ENCODE results near the gene ALG8.
"Not testable (repeated sequence)": the region's sequence is repeated elsewhere in the genome, so short reads cannot be mapped to it uniquely, and the experiment has no call there.

ALG8 gene

DNA sequence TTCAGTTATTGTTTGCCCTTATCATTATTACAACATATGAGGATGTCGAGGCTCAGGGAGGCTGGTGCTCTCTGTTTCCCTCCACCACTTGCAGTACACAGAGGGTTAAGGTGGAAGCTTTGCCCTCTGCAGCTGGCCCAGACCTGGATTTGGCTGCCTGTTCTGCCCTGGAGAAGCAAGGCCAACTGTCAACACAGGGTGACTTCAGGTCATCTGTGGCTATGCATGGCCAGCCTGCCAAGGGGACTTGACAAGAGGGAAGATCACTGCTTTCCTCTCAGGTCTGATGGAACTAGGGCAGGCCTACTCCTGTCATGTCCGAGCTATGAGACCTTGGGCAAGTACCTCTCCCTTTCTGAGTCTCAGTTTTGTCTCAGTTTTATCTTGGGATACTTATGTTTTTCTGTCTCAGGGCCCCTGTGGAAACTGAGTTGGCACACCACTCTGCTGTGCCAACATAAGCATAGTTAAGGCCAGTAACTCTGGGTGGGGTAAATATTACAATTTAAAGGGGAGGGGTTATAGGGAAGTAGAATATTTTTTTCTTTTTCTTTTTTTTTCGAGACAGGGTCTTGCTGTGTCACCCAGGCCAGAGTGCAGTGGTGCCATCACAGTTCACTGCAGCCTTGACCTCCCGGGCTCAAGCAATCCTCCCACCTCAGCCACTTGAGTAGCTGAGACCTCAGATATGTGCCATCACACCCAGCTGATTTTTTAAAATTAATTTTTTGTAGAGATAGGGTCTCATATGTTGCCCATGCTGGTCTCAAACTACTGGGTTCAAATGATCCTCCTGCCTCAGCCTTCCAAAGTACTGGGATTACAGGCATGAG is 78.1 kb downstream of the ALG8 start:
- Mint-ChIP-seq H3K9me3 (no peaks in the 10 kb centered on the region), H3K4me3 (no peak overlapping the region), H3K36me3 (ENCODE audit: low read depth) (no peaks in the 10 kb centered on the region), H3K27ac (no peak overlapping the region), H3K4me1 (ENCODE audit: low read depth) (no peaks in the 10 kb centered on the region), H3K27me3 (no peaks in the 10 kb centered on the region)
- no peak for DNase-seq

DNA sequence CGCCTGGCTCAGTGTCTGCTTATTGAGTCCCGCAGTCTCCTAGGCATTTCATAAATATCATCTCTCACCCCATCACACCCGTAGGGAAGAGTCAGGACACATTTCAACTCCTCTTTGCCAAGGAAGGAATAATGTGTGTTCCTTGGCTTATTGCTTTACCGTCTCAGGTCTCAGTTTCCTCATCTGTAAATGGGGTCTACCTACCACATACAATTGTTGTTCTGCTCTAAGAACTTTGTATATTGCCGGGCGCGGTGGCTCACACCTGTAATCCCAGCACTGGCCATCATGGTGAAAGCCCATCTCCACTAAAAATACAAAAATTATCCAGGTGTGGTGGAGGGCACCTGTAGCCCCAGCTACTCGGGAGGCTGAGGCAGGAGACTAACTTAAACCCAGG is 78.9 kb downstream of the ALG8 start:
- no peak for DNase-seq
- no peaks in the 10 kb centered on the region for H3K4me1 Mint-ChIP-seq (ENCODE audit: low read depth)
- no peaks in the 10 kb centered on the region for H3K27me3 Mint-ChIP-seq
- H3K9me3 Mint-ChIP-seq, result no peaks in the 10 kb centered on the region
- H3K4me3 Mint-ChIP-seq, result no peak overlapping the region
- no peaks in the 10 kb centered on the region for H3K36me3 Mint-ChIP-seq (ENCODE audit: low read depth)
- H3K27ac Mint-ChIP-seq, result no peak overlapping the region

DNA sequence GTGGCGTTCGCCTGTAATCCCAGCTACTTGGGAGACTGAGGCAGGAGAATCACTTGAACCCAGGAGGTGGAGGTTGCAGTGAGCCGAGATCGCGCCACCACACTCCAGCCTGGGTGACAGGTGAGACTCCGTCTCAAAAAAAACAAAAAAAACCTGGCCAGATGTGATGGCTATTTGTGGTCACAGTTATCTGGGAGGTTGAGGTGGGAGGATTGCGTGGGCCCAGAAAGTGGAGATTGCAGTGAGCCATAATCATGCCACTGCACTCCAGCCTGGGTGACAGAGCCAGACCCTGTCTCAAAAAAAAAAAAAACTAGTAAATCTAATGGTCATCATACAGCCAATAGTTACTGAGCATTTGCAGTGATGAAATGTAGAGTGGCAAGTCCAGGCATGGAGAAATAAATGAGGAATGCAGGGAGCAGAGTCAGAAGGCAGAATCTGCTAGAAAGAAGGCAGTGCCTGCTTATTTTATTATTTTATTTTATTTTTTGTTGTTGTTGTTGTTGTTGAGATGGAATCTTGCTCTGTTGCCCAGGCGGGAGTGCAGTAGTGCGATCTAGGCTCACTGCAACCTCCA is 79.6 kb downstream of the ALG8 start:
- not testable (repeated sequence) for H3K27me3 Mint-ChIP-seq, H3K4me3 Mint-ChIP-seq, H3K27ac Mint-ChIP-seq

DNA sequence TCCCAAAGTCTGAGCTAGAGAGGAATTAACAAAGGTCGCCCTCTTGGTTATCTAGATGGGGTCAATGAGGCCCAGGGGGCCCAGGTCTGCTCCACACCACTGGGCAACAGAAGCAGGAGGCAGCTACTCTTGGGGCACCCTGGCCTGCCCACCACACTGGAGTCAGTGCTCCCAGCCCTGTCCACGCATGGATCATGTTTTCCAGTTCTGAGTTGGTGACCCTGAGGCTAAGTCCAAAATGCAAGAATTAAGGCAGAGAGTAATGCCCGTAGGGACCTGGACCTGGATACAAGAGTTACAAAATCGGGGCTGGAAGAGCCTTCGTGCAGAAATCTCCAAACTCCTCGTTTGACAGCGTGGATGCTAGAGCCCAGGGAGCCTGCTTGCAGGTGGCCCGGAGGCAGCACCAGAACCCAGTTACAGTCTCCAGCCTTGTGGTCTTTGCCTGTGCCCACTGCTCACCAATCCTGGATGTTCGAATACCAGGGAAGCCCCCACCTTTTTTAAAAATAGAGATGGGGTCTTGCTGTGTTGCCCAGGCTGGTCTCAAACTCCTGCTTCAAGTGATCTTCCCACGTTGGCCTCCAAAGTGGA is 81.9 kb downstream of the ALG8 start:
- Mint-ChIP-seq H3K4me3 (no peak overlapping the region), H3K36me3 (ENCODE audit: low read depth) (no peaks in the 10 kb centered on the region), H3K4me1 (ENCODE audit: low read depth) (no peaks in the 10 kb centered on the region), H3K9me3 (no peaks in the 10 kb centered on the region), H3K27ac (no peak overlapping the region), H3K27me3 (no peaks in the 10 kb centered on the region)
- DNase-seq, result no peak

More for the DNA sequence above, 79.6 kb downstream of the ALG8 start:
- not testable (repeated sequence) for H3K4me1 Mint-ChIP-seq (ENCODE audit: low read depth); H3K36me3 Mint-ChIP-seq (ENCODE audit: low read depth); H3K9me3 Mint-ChIP-seq; DNase-seq

DNA sequence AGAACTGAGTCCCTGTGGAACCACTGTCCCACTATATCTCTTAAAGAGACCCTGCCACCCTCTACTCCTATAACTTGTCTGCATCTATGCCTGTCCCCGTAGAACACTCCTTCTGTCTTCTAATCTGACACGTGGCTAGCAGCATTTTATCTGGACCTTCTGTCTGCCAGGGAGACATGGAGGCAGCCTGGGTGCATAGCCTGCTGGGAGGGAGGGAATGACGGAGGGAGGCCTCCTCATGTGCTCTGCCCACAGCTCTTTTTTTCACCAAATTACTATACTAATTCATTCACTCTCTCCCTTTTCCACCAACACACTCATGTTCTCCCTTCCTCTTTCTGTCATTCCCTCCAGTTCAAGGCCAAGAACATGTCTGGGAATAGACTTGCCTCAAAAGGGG is 83.3 kb downstream of the ALG8 start:
- no peak overlapping the region for H3K4me3 Mint-ChIP-seq
- no peaks in the 10 kb centered on the region for H3K36me3 Mint-ChIP-seq (ENCODE audit: low read depth)
- no peaks in the 10 kb centered on the region for H3K9me3 Mint-ChIP-seq
- DNase-seq, result no peak
- no peaks in the 10 kb centered on the region for H3K27me3 Mint-ChIP-seq
- H3K27ac Mint-ChIP-seq, result no peak overlapping the region
- no peaks in the 10 kb centered on the region for H3K4me1 Mint-ChIP-seq (ENCODE audit: low read depth)

DNA sequence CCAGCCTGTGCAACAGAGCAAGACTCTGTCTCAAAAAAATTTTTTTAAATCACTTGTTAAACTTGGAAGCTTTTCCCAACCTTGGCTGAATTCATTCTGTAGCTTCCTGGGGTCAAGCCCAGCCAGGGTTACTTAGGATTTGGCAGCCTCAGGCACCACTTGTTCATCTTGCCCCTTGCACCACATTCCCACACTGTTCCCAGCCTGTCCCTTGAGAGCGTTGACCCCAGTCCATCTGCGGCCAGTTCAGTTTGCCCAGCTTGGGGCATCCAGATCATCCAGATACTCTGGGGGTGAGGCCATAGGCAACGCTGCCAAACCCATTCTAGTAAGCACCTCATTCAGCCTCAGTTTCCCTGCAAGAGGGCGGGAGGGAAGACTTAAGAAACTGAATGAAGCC is 84.5 kb downstream of the ALG8 start:
- Mint-ChIP-seq H3K4me3 (no peak overlapping the region), H3K27me3 (no peaks in the 10 kb centered on the region), H3K36me3 (ENCODE audit: low read depth) (no peaks in the 10 kb centered on the region), H3K9me3 (no peaks in the 10 kb centered on the region), H3K27ac (no peak overlapping the region), H3K4me1 (ENCODE audit: low read depth) (no peaks in the 10 kb centered on the region)
- DNase-seq, result no peak

DNA sequence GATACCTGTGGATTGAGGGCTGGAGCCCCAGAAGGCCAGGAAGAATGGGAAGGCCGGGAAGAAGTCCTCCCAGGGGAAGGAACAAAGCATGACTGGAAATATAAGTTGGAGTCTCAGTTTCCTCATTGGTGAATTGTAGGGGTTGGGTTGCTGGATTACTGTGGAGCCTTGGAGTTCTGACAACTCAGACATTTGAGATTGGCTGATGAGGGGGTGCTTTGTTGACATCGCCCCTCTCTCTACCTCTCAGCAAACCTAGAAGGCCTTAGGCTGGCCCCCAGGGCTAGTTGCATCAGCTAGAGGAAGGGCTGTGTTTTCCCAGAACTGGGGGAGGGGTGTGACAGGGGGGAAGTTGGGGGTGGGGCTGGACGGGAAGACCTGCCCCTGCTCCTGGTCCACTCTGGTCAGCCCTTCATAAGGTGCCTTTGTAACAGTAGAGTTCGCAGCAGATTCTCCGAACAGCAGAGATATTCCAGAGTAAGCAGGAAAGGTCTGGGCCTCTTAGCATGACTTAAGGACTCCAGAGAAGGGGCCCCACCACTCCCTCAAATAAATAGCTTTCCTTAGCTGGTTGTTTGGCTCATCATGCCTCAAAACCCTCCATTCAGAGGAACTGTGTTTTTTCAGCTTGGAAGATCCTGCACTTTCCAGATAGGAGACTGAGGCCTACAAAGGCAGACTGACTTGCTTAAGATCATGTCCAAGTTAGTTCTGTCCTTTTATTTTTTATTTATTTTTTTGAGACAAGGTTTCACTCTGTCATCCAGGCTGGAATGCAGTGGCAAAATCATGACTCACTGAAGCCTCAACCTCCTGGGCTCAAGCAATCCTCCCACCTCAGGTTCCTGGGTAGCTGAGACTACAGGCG is 88.2 kb downstream of the ALG8 start:
- peaks cover 4% of the 10 kb centered on the region for H3K4me1 Mint-ChIP-seq (ENCODE audit: low read depth)
- no peaks in the 10 kb centered on the region for H3K36me3 Mint-ChIP-seq (ENCODE audit: low read depth)
- no peak for DNase-seq
- no peaks in the 10 kb centered on the region for H3K9me3 Mint-ChIP-seq
- peak overlapping the region; percentile 69 for H3K27ac Mint-ChIP-seq
- no peaks in the 10 kb centered on the region for H3K27me3 Mint-ChIP-seq
- no peak overlapping the region for H3K4me3 Mint-ChIP-seq
